ENCODE data around the gene RNH1. TPM values are rescaled to one million over a fixed set of nuclear protein-coding genes. Genes with fewer than 3 reads are reported as not detected.

Gene RNH1
- polyA plus RNA-seq, 3 donors: 381 to 445 (median 443) TPM

- Mint-ChIP-seq H3K4me1 (no peaks in the 10 kb centered on the region), H3K4me3 (no peak overlapping the region), H3K27ac (no peak overlapping the region), H3K27me3 (ENCODE audit: low read depth in 3 of 3) (peaks cover 0 to 8% (median 7%) of the 10 kb centered on the region in 3 donors), H3K36me3 (no peaks in the 10 kb centered on the region), H3K9me3 (peaks cover 0 to 3% (median 0%) of the 10 kb centered on the region in 7 donors)
- no peak overlapping the region for H3K4me2 ChIP-seq (replicated peaks; ENCODE audit: extremely low read depth, low read length, poor library complexity, severe bottlenecking)
- no peak overlapping the region for H3K27ac ChIP-seq (ENCODE audit: low read depth in 1 of 2, low read length in 2 of 2)
- no peaks in the 10 kb centered on the region for H3K27me3 ChIP-seq (ENCODE audit: control insufficient read depth in 2 of 2, insufficient read depth in 2 of 2, low read length in 2 of 2)
- no peaks in the 10 kb centered on the region for H3K4me1 ChIP-seq (ENCODE audit: control insufficient read depth in 1 of 2, insufficient read depth in 2 of 2, low read length in 2 of 2)
- H3K4me3 ChIP-seq (replicated peaks in 1 of 3; ENCODE audit: low read depth in 2 of 3, low read length in 3 of 3): no peak overlapping the region
- H4K20me1 ChIP-seq (ENCODE audit: insufficient read depth, low read length): no peaks in the 10 kb centered on the region
- H2AFZ ChIP-seq (ENCODE audit: insufficient read depth, low read depth, low read length, poor library complexity, severe bottlenecking): no peak overlapping the region
- no peaks in the 10 kb centered on the region for H3K36me3 ChIP-seq (replicated peaks in 1 of 2; ENCODE audit: control insufficient read depth in 1 of 2, insufficient read depth in 2 of 2, low read length in 2 of 2)
- TF ChIP-seq, protein P1, sequence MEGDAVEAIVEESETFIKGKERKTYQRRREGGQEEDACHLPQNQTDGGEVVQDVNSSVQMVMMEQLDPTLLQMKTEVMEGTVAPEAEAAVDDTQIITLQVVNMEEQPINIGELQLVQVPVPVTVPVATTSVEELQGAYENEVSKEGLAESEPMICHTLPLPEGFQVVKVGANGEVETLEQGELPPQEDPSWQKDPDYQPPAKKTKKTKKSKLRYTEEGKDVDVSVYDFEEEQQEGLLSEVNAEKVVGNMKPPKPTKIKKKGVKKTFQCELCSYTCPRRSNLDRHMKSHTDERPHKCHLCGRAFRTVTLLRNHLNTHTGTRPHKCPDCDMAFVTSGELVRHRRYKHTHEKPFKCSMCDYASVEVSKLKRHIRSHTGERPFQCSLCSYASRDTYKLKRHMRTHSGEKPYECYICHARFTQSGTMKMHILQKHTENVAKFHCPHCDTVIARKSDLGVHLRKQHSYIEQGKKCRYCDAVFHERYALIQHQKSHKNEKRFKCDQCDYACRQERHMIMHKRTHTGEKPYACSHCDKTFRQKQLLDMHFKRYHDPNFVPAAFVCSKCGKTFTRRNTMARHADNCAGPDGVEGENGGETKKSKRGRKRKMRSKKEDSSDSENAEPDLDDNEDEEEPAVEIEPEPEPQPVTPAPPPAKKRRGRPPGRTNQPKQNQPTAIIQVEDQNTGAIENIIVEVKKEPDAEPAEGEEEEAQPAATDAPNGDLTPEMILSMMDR (IDR thresholded peaks at IDR 0.05): no peak
- no peak overlapping the region for H3K9ac ChIP-seq (ENCODE audit: insufficient read depth, low read length, poor library complexity, severe bottlenecking)
- 91% methylated on average over 5 of the region's 5 CpGs for WGBS (ENCODE audit: insufficient coverage)
- DNase-seq: no peak
- intact Hi-C loops (cut with micrococcal nuclease): no loop called here
- no peaks in the 10 kb centered on the region for H3K9me3 ChIP-seq (replicated peaks in 1 of 2; ENCODE audit: control insufficient read depth in 1 of 2, insufficient read depth in 1 of 2, low read length in 2 of 2)
- no peaks in the 10 kb centered on the region for H3K79me2 ChIP-seq (ENCODE audit: insufficient read depth, low read length)
These were observed 37.8 kb upstream of the RNH1 start for GRCh38 chr11:544817-545166.

- Histone ChIP-seq H4K20me1 (ENCODE audit: insufficient read depth, low read length) (no peaks in the 10 kb centered on the region), H3K27ac (ENCODE audit: low read depth in 1 of 2, low read length in 2 of 2) (no peak overlapping the region), H3K9me3 (replicated peaks in 1 of 2; ENCODE audit: control insufficient read depth in 1 of 2, insufficient read depth in 1 of 2, low read length in 2 of 2) (no peaks in the 10 kb centered on the region), H3K9ac (ENCODE audit: insufficient read depth, low read length, poor library complexity, severe bottlenecking) (no peak overlapping the region), H2AFZ (ENCODE audit: insufficient read depth, low read depth, low read length, poor library complexity, severe bottlenecking) (no peak overlapping the region), H3K4me2 (replicated peaks; ENCODE audit: extremely low read depth, low read length, poor library complexity, severe bottlenecking) (no peak overlapping the region), H3K79me2 (ENCODE audit: insufficient read depth, low read length) (no peaks in the 10 kb centered on the region), H3K27me3 (ENCODE audit: control insufficient read depth in 2 of 2, insufficient read depth in 2 of 2, low read length in 2 of 2) (peaks cover 0 to 24% of the 10 kb centered on the region in 2 donors), H3K36me3 (replicated peaks in 1 of 2; ENCODE audit: control insufficient read depth in 1 of 2, insufficient read depth in 2 of 2, low read length in 2 of 2) (no peaks in the 10 kb centered on the region), H3K4me1 (ENCODE audit: control insufficient read depth in 1 of 2, insufficient read depth in 2 of 2, low read length in 2 of 2) (peaks cover 15 to 16% of the 10 kb centered on the region in 2 donors), H3K4me3 (replicated peaks in 1 of 3; ENCODE audit: low read depth in 2 of 3, low read length in 3 of 3) (no peak overlapping the region)
- Mint-ChIP-seq H3K4me1 (peaks cover 4% of the 10 kb centered on the region), H3K36me3 (no peaks in the 10 kb centered on the region), H3K27me3 (ENCODE audit: low read depth in 3 of 3) (peaks cover 11 to 35% (median 21%) of the 10 kb centered on the region in 3 donors), H3K9me3 (peaks cover 0 to 4% (median 0%) of the 10 kb centered on the region in 7 donors), H3K27ac (no peak overlapping the region), H3K4me3 (no peak overlapping the region)
- DNase-seq: no peak
- intact Hi-C loops (cut with micrococcal nuclease): no loop called here
- TF ChIP-seq, protein P1 (IDR thresholded peaks at IDR 0.05): no peak
- 90% methylated on average over 14 of the region's 20 CpGs for WGBS (ENCODE audit: insufficient coverage)
These were observed 34.4 kb upstream of the RNH1 start for GRCh38 chr11:541433-541885.

Measured in CD14-positive monocyte (primary cell).